GM23248 (cell line): ENCODE measurements around the gene GAB2. TPM values are rescaled to one million over a fixed set of nuclear protein-coding genes. Genes with fewer than 3 reads are reported as not detected.
"Not testable (repeated sequence)": the region's sequence is repeated elsewhere in the genome, so short reads cannot be mapped to it uniquely, and the experiment has no call there.

ENCODE experiments used
- DNase-seq: peaks from one replicate; pipeline ENCODE4 v3.0.0-alpha.2; 2015
- H2AFZ ChIP-seq: fragments of 200-600 bp; sonication (generic); 2 replicates; pipeline ENCODE4 v1.6.1; 2016; ENCODE audit warnings: antibody characterized with exemption
- H3F3A ChIP-seq: fragments of 200-600 bp; sonication (generic); 2 replicates; pipeline ENCODE4 v1.6.1; 2016; ENCODE audit warnings: mild to moderate bottlenecking, antibody characterized with exemption, mixed run types; ENCODE audit not compliant: insufficient read depth
- H3K27ac ChIP-seq: fragments of 200-600 bp; sonication (generic); 2 replicates; pipeline ENCODE4 v1.5.1; 2016; ENCODE audit warnings: mild to moderate bottlenecking
- H3K27me3 ChIP-seq: fragments of 200-600 bp; sonication (generic); replicated peaks from 2 replicates; pipeline ENCODE4 v1.6.1; 2016; ENCODE audit warnings: mild to moderate bottlenecking; ENCODE audit not compliant: insufficient read depth
- H3K36me3 ChIP-seq: fragments of 200-600 bp; sonication (generic); 2 replicates; pipeline ENCODE4 v1.6.1; 2016; ENCODE audit warnings: low read depth, mild to moderate bottlenecking
- H3K4me1 ChIP-seq: fragments of 200-600 bp; sonication (generic); 2 replicates; pipeline ENCODE4 v1.6.1; 2016; ENCODE audit warnings: mild to moderate bottlenecking; ENCODE audit not compliant: insufficient read depth
- H3K4me2 ChIP-seq: fragments of 200-600 bp; sonication (generic); one replicate; pipeline ENCODE4 v1.6.1; 2016; ENCODE audit warnings: mild to moderate bottlenecking; ENCODE audit not compliant: unreplicated experiment
- H3K4me3 ChIP-seq: fragments of 200-600 bp; sonication (generic); 2 replicates; pipeline ENCODE4 v1.5.1; 2016; ENCODE audit warnings: mild to moderate bottlenecking
- H3K79me2 ChIP-seq: fragments of 200-600 bp; sonication (generic); 2 replicates; pipeline ENCODE4 v1.6.1; 2016; ENCODE audit warnings: mild to moderate bottlenecking; ENCODE audit not compliant: insufficient read depth
- H3K9ac ChIP-seq: fragments of 200-600 bp; sonication (generic); 2 replicates; pipeline ENCODE4 v1.6.1; 2016; ENCODE audit warnings: mild to moderate bottlenecking
- H3K9me2 ChIP-seq: fragments of 200-600 bp; sonication (generic); 2 replicates; pipeline ENCODE4 v1.6.1; 2016; ENCODE audit warnings: mixed run types, mild to moderate bottlenecking, moderate library complexity; ENCODE audit not compliant: insufficient read depth
- H3K9me3 ChIP-seq: fragments of 200-600 bp; sonication (generic); one replicate; pipeline ENCODE4 v1.6.1; 2017; ENCODE audit warnings: low read depth
- H4K20me1 ChIP-seq: fragments of 200-600 bp; sonication (generic); 2 replicates; pipeline ENCODE4 v1.6.0; 2016; ENCODE audit not compliant: insufficient read depth
- EZH2 ChIP-seq: fragments of 200-600 bp; sonication (generic); IDR thresholded peaks from 2 replicates; pipeline ENCODE4 v1.6.1; 2018; ENCODE audit warnings: antibody characterized with exemption, mild to moderate bottlenecking; ENCODE audit not compliant: insufficient read depth, poor library complexity, severe bottlenecking
- EZH2phosphoT487 ChIP-seq: fragments of 200-600 bp; sonication (generic); IDR thresholded peaks from 2 replicates; pipeline ENCODE4 v1.6.1; 2018; ENCODE audit warnings: antibody characterized with exemption, moderate library complexity, mild to moderate bottlenecking, low read depth; ENCODE audit not compliant: insufficient read depth
- WGBS, 2 experiments: methylation state at CpG; one replicate each; pipeline ENCODE4 v1.1.6; 2015 to 2017; ENCODE audit warnings: low lambda C conversion rate in 2 of 2, low coverage in 1 of 2; ENCODE audit errors: missing lambda C conversion rate in 2 of 2; 5-methylcytosine and 5-hydroxymethylcytosine counted together
- in situ Hi-C: fragments of 300-500 bp; cut with MboI; formaldehyde crosslinking; loops from 2 replicates; pipeline ENCODE4 v1.15.0; 2020
- polyA plus RNA-seq: library from polyadenylated mRNA; unstranded; fragments of >200 nt; fragmentation: Nextera tagmentation; extraction: Ambion mirVana; gene quantifications from 2 replicates; pipeline ENCODE4 v1.2.1, GENCODE V29; 2016
- total RNA-seq: library from RNA; depleted of rRNA; stranded (reverse); fragments of >200 nt; shearing (Covaris generic); gene quantifications from 2 replicates; pipeline ENCODE4 v1.2.3, GENCODE V29; 2014

The GAB2 gene
- total and polyA plus RNA-seq, 2 experiments from 2014 or later, result 1.8 to 12.2 TPM

- no peak for TF ChIP-seq EZH2phosphoT487
- no peak for TF ChIP-seq EZH2
- in situ Hi-C loops, result loop anchor here (10.0 kb wide), 1 partner anchor 338 kb away; no protein-coding TSS in a partner anchor
These were observed 190.6 kb downstream of the GAB2 start for GRCh38 chr11:78226684-78227680.

GRCh38 chr11:78224906-78225420, 192.7 kb downstream of the GAB2 start:
- TF ChIP-seq EZH2 (no peak), EZH2phosphoT487 (no peak)
- H3K4me2 ChIP-seq, result no peak overlapping the region
- H3K9ac ChIP-seq, result no peak overlapping the region
- in situ Hi-C loops, result loop anchor here (10.0 kb wide), 1 partner anchor 340 kb away; no protein-coding TSS in a partner anchor
- no peaks in the 10 kb centered on the region for H3K4me1 ChIP-seq
- no peaks in the 10 kb centered on the region for H3F3A ChIP-seq
- no peaks in the 10 kb centered on the region for H3K36me3 ChIP-seq
- DNase-seq, result no peak
- H3K27me3 ChIP-seq, result no peaks in the 10 kb centered on the region
- no peaks in the 10 kb centered on the region for H3K79me2 ChIP-seq
- H3K9me3 ChIP-seq, result no peaks in the 10 kb centered on the region
- WGBS, 2 experiments, result 90 to 96% methylated on average over 7 of the region's 7 CpGs
- H3K9me2 ChIP-seq, result no peaks in the 10 kb centered on the region
- no peak overlapping the region for H2AFZ ChIP-seq
- H3K27ac ChIP-seq, result no peak overlapping the region
- H4K20me1 ChIP-seq, result no peaks in the 10 kb centered on the region
- H3K4me3 ChIP-seq, result no peak overlapping the region

More at GRCh38 chr11:78226684-78227680, 190.6 kb downstream of the GAB2 start:
- no peak overlapping the region for H3K9ac ChIP-seq
- peaks cover 6% of the 10 kb centered on the region for H3F3A ChIP-seq
- H3K36me3 ChIP-seq, result no peaks in the 10 kb centered on the region
- H4K20me1 ChIP-seq, result no peaks in the 10 kb centered on the region
- H2AFZ ChIP-seq, result no peak overlapping the region
- H3K27me3 ChIP-seq, result no peaks in the 10 kb centered on the region
- no peaks in the 10 kb centered on the region for H3K9me2 ChIP-seq
- no peak overlapping the region for H3K4me2 ChIP-seq
- H3K79me2 ChIP-seq, result no peaks in the 10 kb centered on the region
- H3K27ac ChIP-seq, result no peak overlapping the region
- no peak for DNase-seq
- no peak overlapping the region for H3K4me3 ChIP-seq
- WGBS, 2 experiments, result 94 to 97% methylated on average over 12 of the region's 12 CpGs
- peaks cover 6% of the 10 kb centered on the region for H3K4me1 ChIP-seq
- H3K9me3 ChIP-seq, result no peaks in the 10 kb centered on the region

- H3K36me3 ChIP-seq, result no peaks in the 10 kb centered on the region
- H4K20me1 ChIP-seq, result no peaks in the 10 kb centered on the region
- H3K79me2 ChIP-seq, result no peaks in the 10 kb centered on the region
- no peaks in the 10 kb centered on the region for H3K27me3 ChIP-seq
- H3K9me3 ChIP-seq, result no peaks in the 10 kb centered on the region
- no peak overlapping the region for H3K9ac ChIP-seq
- H3K4me1 ChIP-seq, result no peaks in the 10 kb centered on the region
- TF ChIP-seq EZH2, result no peak
- no peak for TF ChIP-seq EZH2phosphoT487
- no peak overlapping the region for H3K4me2 ChIP-seq
- no peaks in the 10 kb centered on the region for H3F3A ChIP-seq
- H3K4me3 ChIP-seq, result no peak overlapping the region
- no peak overlapping the region for H2AFZ ChIP-seq
- in situ Hi-C loops, result loop anchor here (10.0 kb wide), 1 partner anchor 340 kb away; no protein-coding TSS in a partner anchor
- no peak for DNase-seq
- WGBS, 2 experiments, result 95 to 97% methylated on average over 4 of the region's 4 CpGs
- H3K9me2 ChIP-seq, result no peaks in the 10 kb centered on the region
- H3K27ac ChIP-seq, result no peak overlapping the region
These were observed 193.1 kb downstream of the GAB2 start for GRCh38 chr11:78224506-78224905.

DNA sequence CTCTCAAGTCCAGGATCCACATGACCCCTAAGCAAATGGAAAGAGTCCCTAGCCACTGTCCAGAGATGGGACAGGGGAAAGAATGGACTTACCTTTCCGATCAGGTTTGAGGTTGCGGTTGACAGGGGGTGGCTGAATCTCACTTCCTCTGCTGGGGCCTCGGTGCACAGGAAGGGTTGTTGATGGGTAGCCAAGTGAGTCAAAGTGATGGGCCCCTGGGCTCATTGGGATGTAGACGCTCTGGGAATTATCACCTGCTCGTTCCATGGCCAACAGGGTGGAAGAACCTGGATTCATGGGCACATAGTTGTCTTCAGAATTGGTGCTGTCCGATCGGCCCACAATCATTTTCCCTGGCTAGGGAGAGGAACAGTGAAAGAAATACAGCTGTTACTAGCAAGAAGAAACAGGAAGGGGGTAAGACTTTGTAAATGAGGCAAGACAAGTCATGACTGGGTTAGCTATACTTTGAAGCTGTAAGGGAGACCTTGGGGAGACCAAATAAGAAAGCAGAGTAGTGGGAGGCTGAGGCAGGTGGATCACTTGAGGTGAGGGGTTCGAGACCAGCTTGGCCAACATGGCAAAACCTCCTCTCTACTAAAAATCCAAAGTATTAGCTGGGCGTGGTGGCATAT, 194.2 kb downstream of the GAB2 start:
- Histone ChIP-seq H3K9me2 (no peaks in the 10 kb centered on the region), H2AFZ (no peak overlapping the region), H3K36me3 (no peaks in the 10 kb centered on the region), H3K4me1 (no peaks in the 10 kb centered on the region), H4K20me1 (no peaks in the 10 kb centered on the region), H3K9me3 (no peaks in the 10 kb centered on the region), H3K9ac (no peak overlapping the region), H3K4me2 (no peak overlapping the region), H3K27ac (no peak overlapping the region), H3K4me3 (no peak overlapping the region), H3F3A (no peaks in the 10 kb centered on the region), H3K79me2 (no peaks in the 10 kb centered on the region), H3K27me3 (no peaks in the 10 kb centered on the region)
- DNase-seq, result no peak
- TF ChIP-seq EZH2phosphoT487 (no peak), EZH2 (no peak)
- 89 to 96% methylated on average over 9 of the region's 9 CpGs for whole genome bisulfite sequencing, 2 experiments
- in situ Hi-C loops, result loop anchor here (10.0 kb wide), 1 partner anchor 341 kb away; no protein-coding TSS in a partner anchor

- not testable (repeated sequence) for H3K9me3 ChIP-seq, H3F3A ChIP-seq, H2AFZ ChIP-seq, H3K4me1 ChIP-seq, DNase-seq, H3K9me2 ChIP-seq, H3K9ac ChIP-seq, H3K27me3 ChIP-seq, H3K27ac ChIP-seq, H3K36me3 ChIP-seq, H4K20me1 ChIP-seq, H3K4me3 ChIP-seq, H3K79me2 ChIP-seq, H3K4me2 ChIP-seq
- in situ Hi-C loops, result loop anchor here (10.0 kb wide), 1 partner anchor 342 kb away; no protein-coding TSS in a partner anchor
- WGBS, 2 experiments, result 80 to 81% methylated on average over 10 of the region's 10 CpGs
These were observed 194.9 kb downstream of the GAB2 start for GRCh38 chr11:78222726-78223125.
